ENCODE data around the gene DHRS9. TPM values are rescaled to one million over a fixed set of nuclear protein-coding genes. Genes with fewer than 3 reads are reported as not detected.
"Not testable (repeated sequence)": the region's sequence is repeated elsewhere in the genome, so short reads cannot be mapped to it uniquely, and the experiment has no call there.

Gene DHRS9
- total RNA-seq, 1 donor = 0.42 TPM

GRCh38 chr2:169119851-169120250, 50.5 kb downstream of the DHRS9 start:
- Histone ChIP-seq H3K27me3 (ENCODE audit: insufficient read depth, low read length) (no peaks in the 10 kb centered on the region), H3K9me3 (ENCODE audit: low read depth, low read length) (no peaks in the 10 kb centered on the region), H3K4me1 (ENCODE audit: insufficient read depth, low read length) (no peaks in the 10 kb centered on the region), H3K4me3 (ENCODE audit: low read length) (no peak overlapping the region)

GRCh38 chr2:169129703-169130243, 60.4 kb downstream of the DHRS9 start:
- no peak overlapping the region for H3K4me3 ChIP-seq (ENCODE audit: low read length)
- no peaks in the 10 kb centered on the region for H3K4me1 ChIP-seq (ENCODE audit: insufficient read depth, low read length)
- no peaks in the 10 kb centered on the region for H3K27me3 ChIP-seq (ENCODE audit: insufficient read depth, low read length)
- H3K9me3 ChIP-seq (ENCODE audit: low read depth, low read length) = no peaks in the 10 kb centered on the region

DNA sequence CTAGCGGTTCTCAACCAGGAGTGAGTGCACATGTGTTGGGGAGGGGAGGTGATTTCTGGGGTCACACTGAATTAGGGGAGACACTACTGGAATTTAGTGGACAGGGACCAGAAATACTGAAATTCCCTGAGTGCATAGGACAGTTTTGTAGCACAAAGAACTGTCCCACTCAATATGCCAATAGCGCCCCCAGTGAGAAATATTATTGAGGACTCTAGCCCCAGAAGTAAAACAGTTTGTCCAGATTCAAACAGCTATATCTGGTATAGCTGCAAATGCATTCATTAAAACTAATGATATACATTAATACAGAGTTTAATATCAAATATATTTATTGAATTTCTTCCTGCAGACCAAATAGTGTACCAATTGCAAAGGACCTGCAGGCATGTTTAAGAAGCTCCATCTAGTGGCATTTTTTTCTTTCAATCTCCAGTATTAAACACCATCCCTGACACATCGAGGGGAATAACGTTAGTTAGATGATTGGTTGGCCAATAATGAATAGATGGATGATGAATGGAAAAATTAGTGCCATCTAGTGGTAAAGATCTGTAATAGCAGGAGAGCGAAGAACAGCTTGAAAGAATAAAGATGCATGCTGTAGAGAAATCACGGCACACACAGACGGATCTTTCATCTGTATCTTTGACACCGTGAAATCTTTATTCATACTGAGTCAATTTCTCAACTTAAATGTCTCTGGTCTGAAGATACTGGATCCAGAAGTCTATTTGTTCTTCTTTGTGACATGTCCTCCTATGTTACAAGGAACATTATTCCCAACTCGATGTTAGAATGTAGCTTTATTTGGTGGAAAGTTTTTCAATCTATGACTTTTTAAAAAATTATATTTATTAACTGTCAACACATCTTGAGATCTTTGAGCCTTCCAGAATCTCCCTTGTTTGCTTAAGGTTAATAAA, 62.5 kb downstream of the DHRS9 start:
- no peaks in the 10 kb centered on the region for H3K9me3 ChIP-seq (ENCODE audit: low read depth, low read length)
- H3K27me3 ChIP-seq (ENCODE audit: insufficient read depth, low read length) = no peaks in the 10 kb centered on the region
- H3K4me3 ChIP-seq (ENCODE audit: low read length) = no peak overlapping the region
- H3K4me1 ChIP-seq (ENCODE audit: insufficient read depth, low read length) = no peaks in the 10 kb centered on the region

- H3K4me3 ChIP-seq (ENCODE audit: low read length); H3K4me1 ChIP-seq (ENCODE audit: insufficient read depth, low read length); H3K9me3 ChIP-seq (ENCODE audit: low read depth, low read length); H3K27me3 ChIP-seq (ENCODE audit: insufficient read depth, low read length): not testable (repeated sequence)
These were observed 64.9 kb downstream of the DHRS9 start for GRCh38 chr2:169134272-169134671.

GRCh38 chr2:169136428-169136827, 67.1 kb downstream of the DHRS9 start:
- H3K27me3 ChIP-seq (ENCODE audit: insufficient read depth, low read length); H3K4me1 ChIP-seq (ENCODE audit: insufficient read depth, low read length); H3K9me3 ChIP-seq (ENCODE audit: low read depth, low read length); H3K4me3 ChIP-seq (ENCODE audit: low read length): not testable (repeated sequence)

- no peak overlapping the region for H3K4me3 ChIP-seq (ENCODE audit: low read length)
- no peaks in the 10 kb centered on the region for H3K9me3 ChIP-seq (ENCODE audit: low read depth, low read length)
- H3K27me3 ChIP-seq (ENCODE audit: insufficient read depth, low read length) = no peaks in the 10 kb centered on the region
- no peaks in the 10 kb centered on the region for H3K4me1 ChIP-seq (ENCODE audit: insufficient read depth, low read length)
These were observed 67.6 kb downstream of the DHRS9 start for GRCh38 chr2:169136885-169137534.

GRCh38 chr2:169137924-169138323, 68.6 kb downstream of the DHRS9 start:
- no peaks in the 10 kb centered on the region for H3K9me3 ChIP-seq (ENCODE audit: low read depth, low read length)
- H3K27me3 ChIP-seq (ENCODE audit: insufficient read depth, low read length) = no peaks in the 10 kb centered on the region
- H3K4me1 ChIP-seq (ENCODE audit: insufficient read depth, low read length) = no peaks in the 10 kb centered on the region
- H3K4me3 ChIP-seq (ENCODE audit: low read length) = no peak overlapping the region

DNA sequence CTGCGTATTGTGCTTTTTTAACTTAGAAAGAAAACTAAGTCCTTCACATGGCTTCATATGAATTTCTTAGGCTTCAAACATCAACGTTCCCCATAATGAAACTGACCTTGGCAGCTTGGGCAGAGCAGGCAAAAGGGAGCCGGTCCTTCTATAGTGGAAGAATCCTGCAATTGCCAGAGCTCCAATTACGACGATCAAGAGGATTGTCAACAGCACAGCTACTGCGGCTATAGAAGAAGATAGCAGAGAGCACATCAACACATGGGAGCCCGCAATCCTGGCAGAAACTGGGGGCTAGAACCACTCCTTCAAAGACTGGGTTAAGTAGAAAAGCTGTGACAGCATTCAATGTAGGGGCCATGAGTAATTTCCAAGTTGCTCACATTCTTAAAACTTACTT, 69.8 kb downstream of the DHRS9 start:
- Histone ChIP-seq H3K9me3 (ENCODE audit: low read depth, low read length) (no peaks in the 10 kb centered on the region), H3K4me3 (ENCODE audit: low read length) (no peak overlapping the region), H3K4me1 (ENCODE audit: insufficient read depth, low read length) (no peaks in the 10 kb centered on the region), H3K27me3 (ENCODE audit: insufficient read depth, low read length) (no peaks in the 10 kb centered on the region)

GRCh38 chr2:169139993-169140767, 70.8 kb downstream of the DHRS9 start:
- Histone ChIP-seq H3K4me1 (ENCODE audit: insufficient read depth, low read length) (no peaks in the 10 kb centered on the region), H3K9me3 (ENCODE audit: low read depth, low read length) (no peaks in the 10 kb centered on the region), H3K4me3 (ENCODE audit: low read length) (no peak overlapping the region), H3K27me3 (ENCODE audit: insufficient read depth, low read length) (no peaks in the 10 kb centered on the region)

GRCh38 chr2:169141713-169142352, 72.5 kb downstream of the DHRS9 start:
- H3K27me3 ChIP-seq (ENCODE audit: insufficient read depth, low read length) = no peaks in the 10 kb centered on the region
- no peak overlapping the region for H3K4me3 ChIP-seq (ENCODE audit: low read length)
- no peaks in the 10 kb centered on the region for H3K9me3 ChIP-seq (ENCODE audit: low read depth, low read length)
- H3K4me1 ChIP-seq (ENCODE audit: insufficient read depth, low read length) = no peaks in the 10 kb centered on the region

DNA sequence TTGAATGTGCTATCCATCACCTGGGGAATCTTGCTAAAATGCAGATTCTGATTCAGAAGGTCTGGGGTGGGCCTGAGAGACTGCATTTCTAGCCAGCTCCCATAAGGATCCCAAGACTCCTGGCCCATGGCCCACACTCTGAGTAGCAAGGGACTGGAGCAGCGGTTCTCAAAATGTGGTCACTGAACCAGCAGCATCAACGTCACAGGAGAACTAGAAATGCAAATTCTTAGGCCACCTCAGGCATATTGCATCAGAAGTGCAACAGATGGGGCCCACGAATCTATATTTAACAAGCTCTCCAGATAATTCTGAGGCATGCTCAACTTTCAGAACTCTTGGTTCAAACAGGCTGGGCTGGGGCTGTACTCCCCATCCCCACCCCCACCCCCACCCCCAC, 74.6 kb downstream of the DHRS9 start:
- no peak overlapping the region for H3K4me3 ChIP-seq (ENCODE audit: low read length)
- H3K4me1 ChIP-seq (ENCODE audit: insufficient read depth, low read length) = no peaks in the 10 kb centered on the region
- no peaks in the 10 kb centered on the region for H3K9me3 ChIP-seq (ENCODE audit: low read depth, low read length)
- H3K27me3 ChIP-seq (ENCODE audit: insufficient read depth, low read length) = no peaks in the 10 kb centered on the region

Other genes with a start within 250 kb of the DHRS9 start
- gene SPC25, start 179.1 kb upstream of the DHRS9 start, total RNA-seq = 1.3 TPM
- not detected for gene G6PC2, start 168.3 kb upstream of the DHRS9 start, total RNA-seq
- 0.42 TPM for gene ABCB11, start 38.2 kb upstream of the DHRS9 start, total RNA-seq

Data from mononuclear cell (primary cell).